OCI-LY7 (cell line): ENCODE measurements around the gene PIP5K1C. TPM values are rescaled to one million over a fixed set of nuclear protein-coding genes. Genes with fewer than 3 reads are reported as not detected.

Source experiments
- BruUV-seq: library from RNA; stranded (reverse); fragments of 400-500 nt; replicated peaks from 2 replicates; lab custom pipeline; 2021; lab: Mats Ljungman, UMichigan
- CTCF ChIA-PET: fragments of 300-600 bp; sonication (Branson Sonifier 250); formaldehyde crosslinking; loops from one replicate; lab custom pipeline; 2022; ENCODE audit warnings: antibody characterized with exemption; ENCODE audit not compliant: unreplicated experiment; lab: Charles Lee
- POLR2A ChIA-PET: fragments of 300-600 bp; sonication (Branson Sonifier 250); formaldehyde crosslinking; loops from one replicate; lab custom pipeline; 2022; ENCODE audit warnings: antibody characterized with exemption; lab: Charles Lee
- DNase-seq: peaks from one replicate; pipeline ENCODE4 v3.0.0-alpha.2; 2015; ENCODE audit warnings: low spot score
- H2AFZ ChIP-seq: fragments of 200-600 bp; sonication (generic), shearing (Covaris generic); 2 replicates; pipeline ENCODE4 v1.6.1; 2014; ENCODE audit warnings: mild to moderate bottlenecking, antibody characterized with exemption, low read length, moderate library complexity
- H3K27ac ChIP-seq: fragments of 200-600 bp; sonication (generic); 2 replicates; pipeline ENCODE4 v1.5.1; 2014; ENCODE audit warnings: mixed run types, low read depth, mild to moderate bottlenecking, moderate library complexity, low read length, inconsistent platforms; ENCODE audit not compliant: poor library complexity, severe bottlenecking
- H3K36me3 ChIP-seq: fragments of 200-600 bp; sonication (generic); 2 replicates; pipeline ENCODE4 v1.6.1; 2014; ENCODE audit warnings: mild to moderate bottlenecking, antibody characterized with exemption, low read length, moderate library complexity, mixed read lengths; ENCODE audit not compliant: insufficient read depth
- H3K4me1 ChIP-seq: fragments of 200-600 bp; sonication (generic); 2 replicates; pipeline ENCODE4 v1.5.1; 2014; ENCODE audit warnings: mild to moderate bottlenecking, low read length; ENCODE audit not compliant: insufficient read depth, poor library complexity, severe bottlenecking
- H3K4me2 ChIP-seq: fragments of 200-600 bp; sonication (generic); 2 replicates; pipeline ENCODE4 v1.6.1; 2014; ENCODE audit warnings: mild to moderate bottlenecking, low read length
- H3K4me3 ChIP-seq: fragments of 200-600 bp; sonication (generic); 2 replicates; pipeline ENCODE4 v1.5.1; 2014; ENCODE audit warnings: mild to moderate bottlenecking, low read depth, low read length; ENCODE audit not compliant: poor library complexity, severe bottlenecking
- H3K79me2 ChIP-seq: fragments of 200-600 bp; sonication (generic); 2 replicates; pipeline ENCODE4 v1.6.1; 2016; ENCODE audit warnings: low read depth, mild to moderate bottlenecking, low read length, moderate library complexity, mixed read lengths; ENCODE audit not compliant: insufficient read depth
- H3K9me2 ChIP-seq: fragments of 200-600 bp; sonication (generic); 2 replicates; pipeline ENCODE4 v1.6.1; 2016; ENCODE audit warnings: mild to moderate bottlenecking, low read length, mixed read lengths; ENCODE audit not compliant: insufficient read depth
- H3K9me3 ChIP-seq: fragments of 200-600 bp; sonication (generic); 2 replicates; pipeline ENCODE4 v1.6.1; 2014; ENCODE audit warnings: mild to moderate bottlenecking, mixed run types, low read length, mixed read lengths
- H4K20me1 ChIP-seq: fragments of 200-600 bp; sonication (generic); 2 replicates; pipeline ENCODE4 v1.6.1; 2014; ENCODE audit warnings: mild to moderate bottlenecking, antibody characterized with exemption, low read length, moderate library complexity, mixed read lengths; ENCODE audit not compliant: insufficient read depth
- EZH2phosphoT487 ChIP-seq: fragments of 200-600 bp; sonication (generic); IDR thresholded peaks from 2 replicates; pipeline ENCODE4 v1.6.1; 2018; ENCODE audit warnings: low read depth, borderline replicate concordance, mild to moderate bottlenecking, mixed run types, antibody characterized with exemption, low read length, moderate library complexity, mixed read lengths
- intact Hi-C: fragments of 100-400 bp; cut with micrococcal nuclease; formaldehyde crosslinking; loops from one replicate; pipeline ENCODE4 v1.10.0; 2022; ENCODE audit not compliant: unreplicated experiment
- total RNA-seq, 2 experiments: library from RNA; depleted of rRNA in 1 of 2; stranded (reverse); fragments of >200 nt in 1 of 2; shearing (Covaris generic) in 1 of 2; gene quantifications; 2 replicates each; pipeline ENCODE4 v1.2.3, GENCODE V29; 2014 to 2022
- TF ChIP-seq, protein P1 (sequence below): fragments of 200-600 bp; sonication (generic); conservative IDR thresholded peaks from 2 replicates; pipeline ENCODE4 v1.5.1; 2014; ENCODE audit warnings: mild to moderate bottlenecking, antibody characterized with exemption, low read length, moderate library complexity, mixed read lengths

Gene PIP5K1C
- total RNA-seq, 2 experiments from 2014 or later = 7.6 to 15.1 TPM

DNA sequence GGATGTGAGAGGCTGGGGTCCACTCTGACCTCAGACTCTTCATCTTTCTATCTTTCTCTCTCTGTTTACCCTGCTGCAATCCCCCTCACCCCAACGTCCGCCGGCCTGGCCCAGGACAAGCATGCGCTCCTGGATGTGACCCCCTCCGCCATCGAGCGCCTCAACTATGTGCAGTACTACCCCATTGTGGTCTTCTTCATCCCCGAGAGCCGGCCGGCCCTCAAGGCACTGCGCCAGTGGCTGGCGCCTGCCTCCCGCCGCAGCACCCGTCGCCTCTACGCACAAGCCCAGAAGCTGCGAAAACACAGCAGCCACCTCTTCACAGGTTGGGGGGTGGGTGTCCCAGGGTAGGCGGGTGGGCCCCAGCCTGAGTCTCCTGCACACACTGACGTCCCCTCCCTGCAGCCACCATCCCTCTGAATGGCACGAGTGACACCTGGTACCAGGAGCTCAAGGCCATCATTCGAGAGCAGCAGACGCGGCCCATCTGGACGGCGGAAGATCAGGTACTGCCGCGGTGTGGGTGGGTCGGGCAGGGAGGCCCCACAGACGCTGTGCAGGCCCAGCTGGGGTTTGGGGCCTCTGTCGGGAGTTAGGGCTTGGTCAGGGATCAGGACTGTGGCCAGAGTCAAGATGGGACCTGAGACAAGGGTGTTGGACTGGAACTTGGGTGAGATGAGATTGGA, 46.2 kb upstream of the PIP5K1C start:
- no peak overlapping the region for H3K4me3 ChIP-seq
- TF ChIP-seq EZH2phosphoT487 = no peak
- TF ChIP-seq, protein P1, sequence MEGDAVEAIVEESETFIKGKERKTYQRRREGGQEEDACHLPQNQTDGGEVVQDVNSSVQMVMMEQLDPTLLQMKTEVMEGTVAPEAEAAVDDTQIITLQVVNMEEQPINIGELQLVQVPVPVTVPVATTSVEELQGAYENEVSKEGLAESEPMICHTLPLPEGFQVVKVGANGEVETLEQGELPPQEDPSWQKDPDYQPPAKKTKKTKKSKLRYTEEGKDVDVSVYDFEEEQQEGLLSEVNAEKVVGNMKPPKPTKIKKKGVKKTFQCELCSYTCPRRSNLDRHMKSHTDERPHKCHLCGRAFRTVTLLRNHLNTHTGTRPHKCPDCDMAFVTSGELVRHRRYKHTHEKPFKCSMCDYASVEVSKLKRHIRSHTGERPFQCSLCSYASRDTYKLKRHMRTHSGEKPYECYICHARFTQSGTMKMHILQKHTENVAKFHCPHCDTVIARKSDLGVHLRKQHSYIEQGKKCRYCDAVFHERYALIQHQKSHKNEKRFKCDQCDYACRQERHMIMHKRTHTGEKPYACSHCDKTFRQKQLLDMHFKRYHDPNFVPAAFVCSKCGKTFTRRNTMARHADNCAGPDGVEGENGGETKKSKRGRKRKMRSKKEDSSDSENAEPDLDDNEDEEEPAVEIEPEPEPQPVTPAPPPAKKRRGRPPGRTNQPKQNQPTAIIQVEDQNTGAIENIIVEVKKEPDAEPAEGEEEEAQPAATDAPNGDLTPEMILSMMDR = no peak
- no peaks in the 10 kb centered on the region for H3K79me2 ChIP-seq
- no peaks in the 10 kb centered on the region for H3K4me1 ChIP-seq
- H3K36me3 ChIP-seq = no peaks in the 10 kb centered on the region
- BruUV-seq = no TSS peak
- no peaks in the 10 kb centered on the region for H3K9me2 ChIP-seq
- ChIA-PET CTCF (no interaction called here), POLR2A (no interaction called here)
- no peaks in the 10 kb centered on the region for H3K9me3 ChIP-seq
- H4K20me1 ChIP-seq = no peaks in the 10 kb centered on the region
- H3K4me2 ChIP-seq = no peak overlapping the region
- no peak for DNase-seq
- H2AFZ ChIP-seq = no peak overlapping the region
- no peak overlapping the region for H3K27ac ChIP-seq
- intact Hi-C loops = no loop called here

GRCh38 chr19:3745363-3746045, 45.2 kb upstream of the PIP5K1C start:
- intact Hi-C loops = no loop called here
- Histone ChIP-seq H3K36me3 (no peaks in the 10 kb centered on the region), H3K9me2 (no peaks in the 10 kb centered on the region), H3K79me2 (no peaks in the 10 kb centered on the region), H3K4me3 (no peak overlapping the region), H3K4me2 (no peak overlapping the region), H3K9me3 (no peaks in the 10 kb centered on the region), H3K27ac (no peak overlapping the region), H4K20me1 (no peaks in the 10 kb centered on the region), H3K4me1 (no peaks in the 10 kb centered on the region), H2AFZ (no peak overlapping the region)
- CTCF ChIA-PET = no interaction called here
- no peak for DNase-seq
- POLR2A ChIA-PET = no interaction called here
- no TSS peak for BruUV-seq
- no peak for TF ChIP-seq EZH2phosphoT487
- TF ChIP-seq, protein P1 = no peak

DNA sequence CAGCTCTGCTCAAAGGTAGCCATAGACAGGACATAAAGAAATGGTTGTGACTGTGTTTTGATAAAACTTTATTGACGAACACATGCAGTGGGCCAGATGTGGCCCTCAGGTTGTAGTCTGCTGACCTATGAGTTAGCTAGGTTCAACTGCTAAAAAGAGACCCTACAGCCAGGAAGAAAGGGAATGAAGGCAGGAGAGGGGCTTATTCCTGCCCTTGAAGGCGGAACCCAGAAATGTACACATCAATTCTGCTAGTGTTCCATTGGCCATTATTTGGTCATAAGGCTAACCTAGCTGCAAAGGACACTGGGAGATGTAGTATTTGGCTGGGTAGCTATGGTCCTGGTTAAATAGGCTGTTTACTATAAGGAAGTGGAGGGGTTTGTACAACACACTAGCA, 43.2 kb upstream of the PIP5K1C start:
- no peak overlapping the region for H3K27ac ChIP-seq
- CTCF ChIA-PET = no interaction called here
- no TSS peak for BruUV-seq
- H3K4me2 ChIP-seq = no peak overlapping the region
- H3K9me3 ChIP-seq = no peaks in the 10 kb centered on the region
- peak overlapping the region; percentile 66 for H2AFZ ChIP-seq
- H3K4me3 ChIP-seq = no peak overlapping the region
- intact Hi-C loops = no loop called here
- H3K79me2 ChIP-seq = no peaks in the 10 kb centered on the region
- POLR2A ChIA-PET = no interaction called here
- DNase-seq = peak; percentile 58
- H3K4me1 ChIP-seq = no peaks in the 10 kb centered on the region
- no peaks in the 10 kb centered on the region for H4K20me1 ChIP-seq
- no peaks in the 10 kb centered on the region for H3K9me2 ChIP-seq
- no peak for TF ChIP-seq EZH2phosphoT487
- TF ChIP-seq, protein P1 = no peak
- H3K36me3 ChIP-seq = no peaks in the 10 kb centered on the region
